Measurements from ENCODE around the gene ID2. TPM values are rescaled to one million over a fixed set of nuclear protein-coding genes. Genes with fewer than 3 reads are reported as not detected.

The ID2 gene
- total RNA-seq, 1 donor from 2014 or later: 9.4 TPM

DNA sequence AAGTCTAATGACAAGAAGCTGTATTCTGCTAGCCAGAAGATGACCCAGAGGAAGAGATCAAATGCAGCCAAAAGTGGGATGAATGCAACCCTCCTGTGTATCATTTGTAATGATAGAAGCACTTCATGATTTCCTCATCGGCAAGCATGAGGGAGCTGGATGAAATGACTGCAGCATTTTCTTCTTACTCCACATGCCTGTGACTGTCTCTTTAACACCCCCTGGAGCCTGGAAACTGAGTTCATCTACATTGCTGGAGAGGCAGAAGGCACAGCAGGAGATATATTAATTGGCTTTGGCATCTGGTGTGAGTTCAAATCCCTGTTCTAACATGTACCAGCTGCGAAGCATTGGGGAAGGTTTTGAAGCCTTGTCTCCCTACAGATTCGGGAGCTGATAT is 37.7 kb downstream of the ID2 start:
- H3K9me3 Mint-ChIP-seq (ENCODE audit: unreplicated experiment): no peaks in the 10 kb centered on the region
- H3K36me3 Mint-ChIP-seq (ENCODE audit: low read depth, unreplicated experiment): peaks cover 2% of the 10 kb centered on the region
- H3K4me1 Mint-ChIP-seq (ENCODE audit: unreplicated experiment): peaks cover 3% of the 10 kb centered on the region
- H3K27me3 Mint-ChIP-seq (ENCODE audit: unreplicated experiment): no peaks in the 10 kb centered on the region
- no peak overlapping the region for H3K4me3 Mint-ChIP-seq (ENCODE audit: unreplicated experiment)
- TF ChIP-seq, protein P1, sequence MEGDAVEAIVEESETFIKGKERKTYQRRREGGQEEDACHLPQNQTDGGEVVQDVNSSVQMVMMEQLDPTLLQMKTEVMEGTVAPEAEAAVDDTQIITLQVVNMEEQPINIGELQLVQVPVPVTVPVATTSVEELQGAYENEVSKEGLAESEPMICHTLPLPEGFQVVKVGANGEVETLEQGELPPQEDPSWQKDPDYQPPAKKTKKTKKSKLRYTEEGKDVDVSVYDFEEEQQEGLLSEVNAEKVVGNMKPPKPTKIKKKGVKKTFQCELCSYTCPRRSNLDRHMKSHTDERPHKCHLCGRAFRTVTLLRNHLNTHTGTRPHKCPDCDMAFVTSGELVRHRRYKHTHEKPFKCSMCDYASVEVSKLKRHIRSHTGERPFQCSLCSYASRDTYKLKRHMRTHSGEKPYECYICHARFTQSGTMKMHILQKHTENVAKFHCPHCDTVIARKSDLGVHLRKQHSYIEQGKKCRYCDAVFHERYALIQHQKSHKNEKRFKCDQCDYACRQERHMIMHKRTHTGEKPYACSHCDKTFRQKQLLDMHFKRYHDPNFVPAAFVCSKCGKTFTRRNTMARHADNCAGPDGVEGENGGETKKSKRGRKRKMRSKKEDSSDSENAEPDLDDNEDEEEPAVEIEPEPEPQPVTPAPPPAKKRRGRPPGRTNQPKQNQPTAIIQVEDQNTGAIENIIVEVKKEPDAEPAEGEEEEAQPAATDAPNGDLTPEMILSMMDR (IDR thresholded peaks at IDR 0.05; ENCODE audit: unreplicated experiment): no peak
- DNase-seq (ENCODE audit: low spot score): no peak
- no peak overlapping the region for H3K27ac Mint-ChIP-seq (ENCODE audit: unreplicated experiment)

GRCh38 chr2:8720741-8721140 is 38.9 kb downstream of the ID2 start:
- no peaks in the 10 kb centered on the region for H3K9me3 Mint-ChIP-seq (ENCODE audit: unreplicated experiment)
- no peak for DNase-seq (ENCODE audit: low spot score)
- H3K36me3 Mint-ChIP-seq (ENCODE audit: low read depth, unreplicated experiment): no peaks in the 10 kb centered on the region
- no peak overlapping the region for H3K27ac Mint-ChIP-seq (ENCODE audit: unreplicated experiment)
- H3K27me3 Mint-ChIP-seq (ENCODE audit: unreplicated experiment): no peaks in the 10 kb centered on the region
- H3K4me1 Mint-ChIP-seq (ENCODE audit: unreplicated experiment): peaks cover 1% of the 10 kb centered on the region
- TF ChIP-seq, protein P1 (IDR thresholded peaks at IDR 0.05; ENCODE audit: unreplicated experiment): no peak
- H3K4me3 Mint-ChIP-seq (ENCODE audit: unreplicated experiment): no peak overlapping the region

- no peaks in the 10 kb centered on the region for H3K4me1 Mint-ChIP-seq (ENCODE audit: unreplicated experiment)
- no peaks in the 10 kb centered on the region for H3K36me3 Mint-ChIP-seq (ENCODE audit: low read depth, unreplicated experiment)
- no peaks in the 10 kb centered on the region for H3K9me3 Mint-ChIP-seq (ENCODE audit: unreplicated experiment)
These were observed 39.6 kb downstream of the ID2 start for GRCh38 chr2:8721410-8721809.

GRCh38 chr2:8722986-8723385 is 41.1 kb downstream of the ID2 start:
- Mint-ChIP-seq H3K9me3 (ENCODE audit: unreplicated experiment) (no peaks in the 10 kb centered on the region), H3K27ac (ENCODE audit: unreplicated experiment) (no peak overlapping the region), H3K4me3 (ENCODE audit: unreplicated experiment) (no peak overlapping the region), H3K4me1 (ENCODE audit: unreplicated experiment) (no peaks in the 10 kb centered on the region), H3K36me3 (ENCODE audit: low read depth, unreplicated experiment) (no peaks in the 10 kb centered on the region), H3K27me3 (ENCODE audit: unreplicated experiment) (no peaks in the 10 kb centered on the region)
- TF ChIP-seq, protein P1 (IDR thresholded peaks at IDR 0.05; ENCODE audit: unreplicated experiment): no peak
- no peak for DNase-seq (ENCODE audit: low spot score)

More at GRCh38 chr2:8721410-8721809, 39.6 kb downstream of the ID2 start:
- H3K27ac Mint-ChIP-seq (ENCODE audit: unreplicated experiment): no peak overlapping the region
- H3K4me3 Mint-ChIP-seq (ENCODE audit: unreplicated experiment): no peak overlapping the region
- DNase-seq (ENCODE audit: low spot score): no peak
- no peaks in the 10 kb centered on the region for H3K27me3 Mint-ChIP-seq (ENCODE audit: unreplicated experiment)
- TF ChIP-seq, protein P1 (IDR thresholded peaks at IDR 0.05; ENCODE audit: unreplicated experiment): no peak

GRCh38 chr2:8725838-8726237 is 44.0 kb downstream of the ID2 start:
- no peak for DNase-seq (ENCODE audit: low spot score)
- Mint-ChIP-seq H3K4me1 (ENCODE audit: unreplicated experiment) (no peaks in the 10 kb centered on the region), H3K27ac (ENCODE audit: unreplicated experiment) (no peak overlapping the region), H3K9me3 (ENCODE audit: unreplicated experiment) (no peaks in the 10 kb centered on the region), H3K27me3 (ENCODE audit: unreplicated experiment) (no peaks in the 10 kb centered on the region), H3K36me3 (ENCODE audit: low read depth, unreplicated experiment) (no peaks in the 10 kb centered on the region), H3K4me3 (ENCODE audit: unreplicated experiment) (no peak overlapping the region)
- TF ChIP-seq, protein P1 (IDR thresholded peaks at IDR 0.05; ENCODE audit: unreplicated experiment): no peak

All from endothelial cell (in vitro differentiated cells).